GM19351 (cell line): Measurements from ENCODE around the gene CNNM4.
A peak's percentile ranks its signal among the peaks of the same experiment; 100 is the strongest.

Experiments used
- ATAC-seq: cut with Tn5 transposase; IDR thresholded peaks from one replicate; pipeline ENCODE4 v1.9.1; 2021; ENCODE audit warnings: mild to moderate bottlenecking, moderate library complexity; ENCODE audit not compliant: unreplicated experiment

The CNNM4 gene

GRCh38 chr2:96760036-96760985, at the start of gene CNNM4:
Gene CNNM4 (plus strand): TSS chr2:96760902. CDS start chr2:96761000, 98 bp downstream.
- peak; percentile 84 for ATAC-seq

GRCh38 chr2:96710985-96711384, 49.7 kb upstream of the CNNM4 start:
- ATAC-seq: no peak

GRCh38 chr2:96715658-96716057, 45.0 kb upstream of the CNNM4 start:
- ATAC-seq: no peak

GRCh38 chr2:96716388-96716787, 44.3 kb upstream of the CNNM4 start:
- ATAC-seq: no peak

GRCh38 chr2:96726131-96726530, 34.6 kb upstream of the CNNM4 start:
- ATAC-seq: no peak

GRCh38 chr2:96727431-96727830, 33.3 kb upstream of the CNNM4 start:
- ATAC-seq: no peak

- no peak for ATAC-seq
Measured at GRCh38 chr2:96729748-96730147, 31.0 kb upstream of the CNNM4 start.

GRCh38 chr2:96730212-96730611, 30.5 kb upstream of the CNNM4 start:
- ATAC-seq: no peak

- ATAC-seq: no peak
Measured at GRCh38 chr2:96733931-96734330, 26.8 kb upstream of the CNNM4 start.

- no peak for ATAC-seq
Measured at GRCh38 chr2:96734880-96735583, 25.7 kb upstream of the CNNM4 start.

GRCh38 chr2:96737251-96737650, 23.5 kb upstream of the CNNM4 start:
- ATAC-seq: no peak

- no peak for ATAC-seq
Measured at GRCh38 chr2:96737831-96738230, 22.9 kb upstream of the CNNM4 start.

- ATAC-seq: no peak
Measured at GRCh38 chr2:96739076-96739632, 21.5 kb upstream of the CNNM4 start.

GRCh38 chr2:96739633-96740428, 20.9 kb upstream of the CNNM4 start, which contains the start of gene LMAN2L:
Gene LMAN2L (minus strand): TSS chr2:96740064. CDS start chr2:96740040, 24 bp downstream.
- peak; percentile 99 for ATAC-seq

GRCh38 chr2:96747061-96747617, 13.6 kb upstream of the CNNM4 start:
- no peak for ATAC-seq

- no peak for ATAC-seq
Measured at GRCh38 chr2:96751800-96752199, 8.9 kb upstream of the CNNM4 start.

- no peak for ATAC-seq
Measured at GRCh38 chr2:96753661-96754282, 6.9 kb upstream of the CNNM4 start.

- ATAC-seq: no peak
Measured at GRCh38 chr2:96754317-96754716, 6.4 kb upstream of the CNNM4 start.

GRCh38 chr2:96756788-96757476, 3.8 kb upstream of the CNNM4 start:
- no peak for ATAC-seq
